ENCODE results near the gene PNPLA8. TPM values are rescaled to one million over a fixed set of nuclear protein-coding genes. Genes with fewer than 3 reads are reported as not detected.

PNPLA8 gene
- total RNA-seq, 1 donor from 2014 or later = 33.4 TPM

- peak overlapping the region; percentile 28 for H3K4me2 ChIP-seq
- H3K4me3 ChIP-seq = no peak overlapping the region
- no peaks in the 10 kb centered on the region for H3F3A ChIP-seq (ENCODE audit: low read depth)
- H3K27ac ChIP-seq = no peak overlapping the region
- H3K9ac ChIP-seq = no peak overlapping the region
- no peaks in the 10 kb centered on the region for H3K36me3 Mint-ChIP-seq
- H3K27ac Mint-ChIP-seq = no peak overlapping the region
- no peaks in the 10 kb centered on the region for H3K9me3 ChIP-seq (ENCODE audit: low read depth)
- TF ChIP-seq CTCF (IDR thresholded peaks at IDR 0.05) = no peak
- no peak for TF ChIP-seq EZH2 (IDR thresholded peaks at IDR 0.05)
- no peak for TF ChIP-seq EZH2phosphoT487 (IDR thresholded peaks at IDR 0.05)
- H3K27me3 Mint-ChIP-seq (ENCODE audit: insufficient read depth, low read depth) = peaks cover 6% of the 10 kb centered on the region
- peaks cover 20% of the 10 kb centered on the region for H3K4me1 Mint-ChIP-seq
- H3K4me1 ChIP-seq = peaks cover 25% of the 10 kb centered on the region
- no peaks in the 10 kb centered on the region for H4K20me1 ChIP-seq (ENCODE audit: low read depth)
- no peaks in the 10 kb centered on the region for H3K27me3 ChIP-seq
- no peaks in the 10 kb centered on the region for H3K79me2 ChIP-seq (ENCODE audit: low read depth)
- no peaks in the 10 kb centered on the region for H3K9me3 Mint-ChIP-seq
- no peaks in the 10 kb centered on the region for H3K36me3 ChIP-seq
- no peak for DNase-seq (ENCODE audit: low spot score)
- no peak overlapping the region for H3K4me3 Mint-ChIP-seq
- H2AFZ ChIP-seq (replicated peaks) = no peak overlapping the region
These were observed 98.2 kb downstream of the PNPLA8 start for GRCh38 chr7:108427766-108428165.

GRCh38 chr7:108425714-108426275 lies 100.1 kb downstream of the PNPLA8 start:
- no peak overlapping the region for H3K4me3 Mint-ChIP-seq

GRCh38 chr7:108424013-108424412 lies 101.9 kb downstream of the PNPLA8 start:
- H3K4me3 ChIP-seq = no peak overlapping the region
- no peaks in the 10 kb centered on the region for H3K9me3 ChIP-seq (ENCODE audit: low read depth)
- no peaks in the 10 kb centered on the region for H3K36me3 ChIP-seq
- Mint-ChIP-seq H3K27me3 (ENCODE audit: insufficient read depth, low read depth) (peaks cover 6% of the 10 kb centered on the region), H3K4me3 (no peak overlapping the region), H3K9me3 (no peaks in the 10 kb centered on the region), H3K36me3 (no peaks in the 10 kb centered on the region), H3K27ac (no peak overlapping the region), H3K4me1 (peaks cover 20% of the 10 kb centered on the region)
- no peak overlapping the region for H3K4me2 ChIP-seq
- no peak overlapping the region for H3K27ac ChIP-seq
- no peaks in the 10 kb centered on the region for H3K27me3 ChIP-seq
- H3F3A ChIP-seq (ENCODE audit: low read depth) = no peaks in the 10 kb centered on the region
- TF ChIP-seq EZH2phosphoT487 (IDR thresholded peaks at IDR 0.05) (no peak), EZH2 (IDR thresholded peaks at IDR 0.05) (no peak), CTCF (IDR thresholded peaks at IDR 0.05) (no peak)
- no peak overlapping the region for H2AFZ ChIP-seq (replicated peaks)
- H4K20me1 ChIP-seq (ENCODE audit: low read depth) = no peaks in the 10 kb centered on the region
- H3K9ac ChIP-seq = no peak overlapping the region
- H3K4me1 ChIP-seq = peaks cover 33% of the 10 kb centered on the region
- no peak for DNase-seq (ENCODE audit: low spot score)
- H3K79me2 ChIP-seq (ENCODE audit: low read depth) = no peaks in the 10 kb centered on the region

More at GRCh38 chr7:108425714-108426275, 100.1 kb downstream of the PNPLA8 start:
- Histone ChIP-seq H3K4me1 (peaks cover 33% of the 10 kb centered on the region), H2AFZ (replicated peaks) (no peak overlapping the region), H3K27ac (no peak overlapping the region), H3K79me2 (ENCODE audit: low read depth) (no peaks in the 10 kb centered on the region), H3K4me3 (no peak overlapping the region), H3F3A (ENCODE audit: low read depth) (no peaks in the 10 kb centered on the region), H3K9me3 (ENCODE audit: low read depth) (no peaks in the 10 kb centered on the region), H4K20me1 (ENCODE audit: low read depth) (no peaks in the 10 kb centered on the region), H3K27me3 (no peaks in the 10 kb centered on the region), H3K36me3 (no peaks in the 10 kb centered on the region), H3K9ac (no peak overlapping the region), H3K4me2 (no peak overlapping the region)
- H3K9me3 Mint-ChIP-seq = no peaks in the 10 kb centered on the region
- H3K27ac Mint-ChIP-seq = no peak overlapping the region
- no peak for DNase-seq (ENCODE audit: low spot score)
- peaks cover 21% of the 10 kb centered on the region for H3K4me1 Mint-ChIP-seq
- H3K36me3 Mint-ChIP-seq = no peaks in the 10 kb centered on the region
- peaks cover 6% of the 10 kb centered on the region for H3K27me3 Mint-ChIP-seq (ENCODE audit: insufficient read depth, low read depth)
- TF ChIP-seq EZH2phosphoT487 (IDR thresholded peaks at IDR 0.05) (no peak), EZH2 (IDR thresholded peaks at IDR 0.05) (no peak), CTCF (IDR thresholded peaks at IDR 0.05) (no peak)

Data from neural progenitor cell (in vitro differentiated cells).